Cortex of kidney (tissue), 1 donor: ENCODE results near the gene PRR23C.

Experiments used
- DNase-seq: peaks from one replicate; lab custom pipeline; 2025; lab: John Stamatoyannopoulos, UW

Gene PRR23C

DNA sequence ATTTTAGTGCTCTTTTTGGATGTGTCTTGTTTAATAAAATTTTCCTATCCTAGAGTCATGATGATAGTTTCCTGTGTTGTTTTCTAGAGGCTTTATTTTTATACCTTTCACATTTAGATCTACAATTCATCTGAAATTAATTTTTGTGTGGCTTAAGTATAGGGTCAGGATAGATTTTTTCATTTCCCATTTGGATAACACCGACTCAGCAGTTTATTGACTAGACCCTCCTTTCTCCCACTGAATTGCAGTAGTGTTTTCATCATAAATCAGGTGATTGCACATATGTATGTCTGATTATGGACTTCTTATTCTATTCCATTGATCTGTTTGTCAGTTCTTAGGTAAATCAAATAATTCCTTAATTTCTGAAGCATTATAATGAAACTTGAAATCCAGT is 49.0 kb downstream of the PRR23C start:
- no peak for DNase-seq
